Measurements from ENCODE around the gene PSMD1.

Gene PSMD1

GRCh38 chr2:231100990-231101389, 44.3 kb downstream of the PSMD1 start:
- CTCF ChIA-PET: interaction anchor here (0.7 to 2.3 kb wide), 2 partner anchors 14 to 92 kb away, joined by 3 to 9 read pairs; no protein-coding TSS in a partner anchor
- POLR2A ChIA-PET: no interaction called here
- DNase-seq (ENCODE audit: extremely low spot score): no peak
- no peak for TF ChIP-seq ZNF384 (IDR thresholded peaks at IDR 0.05)
- TF ChIP-seq BHLHE40 (IDR thresholded peaks at IDR 0.05; ENCODE audit: borderline replicate concordance): no peak
- no peak for TF ChIP-seq TARDBP (IDR thresholded peaks at IDR 0.05)
- TF ChIP-seq ELF4 (IDR thresholded peaks at IDR 0.05): no peak
- no peak for TF ChIP-seq CTBP1 (IDR thresholded peaks at IDR 0.05; ENCODE audit: borderline replicate concordance)
- TF ChIP-seq L3MBTL2 (conservative IDR thresholded peaks at IDR 0.05): no peak
- no peak for TF ChIP-seq NFRKB (IDR thresholded peaks at IDR 0.05)
- no peak for TF ChIP-seq FOXA1 (IDR thresholded peaks at IDR 0.05)
- TF ChIP-seq SP1 (IDR thresholded peaks at IDR 0.05): no peak
- TF ChIP-seq SUZ12 (IDR thresholded peaks at IDR 0.05): no peak
- no peak for TF ChIP-seq LEF1 (IDR thresholded peaks at IDR 0.05; ENCODE audit: borderline replicate concordance)
- no peak for TF ChIP-seq ARNT (IDR thresholded peaks at IDR 0.05)
- TF ChIP-seq FOXM1 (IDR thresholded peaks at IDR 0.05; ENCODE audit: borderline replicate concordance): no peak
- TF ChIP-seq PKNOX1 (IDR thresholded peaks at IDR 0.05): no peak
- TF ChIP-seq HDGF (IDR thresholded peaks at IDR 0.05; ENCODE audit: borderline replicate concordance): no peak

- TF ChIP-seq HDGF (IDR thresholded peaks at IDR 0.05; ENCODE audit: borderline replicate concordance) (no peak), FOXM1 (IDR thresholded peaks at IDR 0.05; ENCODE audit: borderline replicate concordance) (no peak), SP1 (IDR thresholded peaks at IDR 0.05) (no peak), SUZ12 (IDR thresholded peaks at IDR 0.05) (no peak), BHLHE40 (IDR thresholded peaks at IDR 0.05; ENCODE audit: borderline replicate concordance) (no peak), NFRKB (IDR thresholded peaks at IDR 0.05) (no peak), ARNT (IDR thresholded peaks at IDR 0.05) (no peak), FOXA1 (IDR thresholded peaks at IDR 0.05) (no peak), LEF1 (IDR thresholded peaks at IDR 0.05; ENCODE audit: borderline replicate concordance) (no peak), TARDBP (IDR thresholded peaks at IDR 0.05) (no peak), L3MBTL2 (conservative IDR thresholded peaks at IDR 0.05) (no peak), ELF4 (IDR thresholded peaks at IDR 0.05) (no peak)
- ChIA-PET POLR2A (interaction anchor here (0.8 to 1.1 kb wide), 2 partner anchors 95 to 350 kb away, joined by 3 read pairs; partner anchors contain the start of gene ARMC9), CTCF (interaction anchor here (0.9 to 2.3 kb wide), 2 partner anchors 26 to 90 kb away, joined by 3 to 9 read pairs; no protein-coding TSS in a partner anchor)
- no peak for DNase-seq (ENCODE audit: extremely low spot score)
Observed at GRCh38 chr2:231102772-231103171, 46.1 kb downstream of the PSMD1 start.

- POLR2A ChIA-PET: interaction anchor here (1.3 kb wide), 1 partner anchor 12 kb away, joined by 3 read pairs; no protein-coding TSS in a partner anchor
- CTCF ChIA-PET: interaction anchor here (0.8 to 1.3 kb wide), 7 partner anchors 26 to 348 kb away, joined by 3 to 6 read pairs (median 3); no protein-coding TSS in a partner anchor
- TF ChIP-seq PKNOX1 (IDR thresholded peaks at IDR 0.05) (no peak), ARNT (IDR thresholded peaks at IDR 0.05) (no peak), FOXK2 (IDR thresholded peaks at IDR 0.05) (no peak), NFRKB (IDR thresholded peaks at IDR 0.05) (no peak), TARDBP (IDR thresholded peaks at IDR 0.05) (no peak), L3MBTL2 (conservative IDR thresholded peaks at IDR 0.05) (no peak), LEF1 (IDR thresholded peaks at IDR 0.05; ENCODE audit: borderline replicate concordance) (no peak), ELF4 (IDR thresholded peaks at IDR 0.05) (no peak), SUZ12 (IDR thresholded peaks at IDR 0.05) (no peak), BHLHE40 (IDR thresholded peaks at IDR 0.05; ENCODE audit: borderline replicate concordance) (no peak), HDGF (IDR thresholded peaks at IDR 0.05; ENCODE audit: borderline replicate concordance) (no peak), FOXA1 (IDR thresholded peaks at IDR 0.05) (no peak), FOXM1 (IDR thresholded peaks at IDR 0.05; ENCODE audit: borderline replicate concordance) (no peak), ZNF384 (IDR thresholded peaks at IDR 0.05) (no peak), SP1 (IDR thresholded peaks at IDR 0.05) (no peak), CTBP1 (IDR thresholded peaks at IDR 0.05; ENCODE audit: borderline replicate concordance) (no peak)
- DNase-seq (ENCODE audit: extremely low spot score): peak; percentile 51
Observed at GRCh38 chr2:231104115-231104713, 47.5 kb downstream of the PSMD1 start.

GRCh38 chr2:231110551-231110950, 53.9 kb downstream of the PSMD1 start:
- TF ChIP-seq NFRKB (IDR thresholded peaks at IDR 0.05): no peak
- TF ChIP-seq SUZ12 (IDR thresholded peaks at IDR 0.05): no peak
- no peak for TF ChIP-seq TARDBP (IDR thresholded peaks at IDR 0.05)
- TF ChIP-seq SP1 (IDR thresholded peaks at IDR 0.05): no peak
- no peak for TF ChIP-seq FOXA1 (IDR thresholded peaks at IDR 0.05)
- no peak for TF ChIP-seq ZNF384 (IDR thresholded peaks at IDR 0.05)
- TF ChIP-seq ELF4 (IDR thresholded peaks at IDR 0.05): no peak
- no peak for TF ChIP-seq ARNT (IDR thresholded peaks at IDR 0.05)
- TF ChIP-seq BHLHE40 (IDR thresholded peaks at IDR 0.05; ENCODE audit: borderline replicate concordance): no peak
- TF ChIP-seq HDGF (IDR thresholded peaks at IDR 0.05; ENCODE audit: borderline replicate concordance): no peak
- TF ChIP-seq FOXK2 (IDR thresholded peaks at IDR 0.05): no peak
- TF ChIP-seq PKNOX1 (IDR thresholded peaks at IDR 0.05): no peak
- TF ChIP-seq LEF1 (IDR thresholded peaks at IDR 0.05; ENCODE audit: borderline replicate concordance): no peak
- TF ChIP-seq L3MBTL2 (conservative IDR thresholded peaks at IDR 0.05): no peak
- no peak for TF ChIP-seq FOXM1 (IDR thresholded peaks at IDR 0.05; ENCODE audit: borderline replicate concordance)
- ChIA-PET POLR2A (no interaction called here), CTCF (interaction anchor here (0.6 kb wide), 1 partner anchor 15 kb away, joined by 3 read pairs; the partner anchor contains the start of gene HTR2B)
- no peak for DNase-seq (ENCODE audit: extremely low spot score)

- CTCF ChIA-PET: no interaction called here
- POLR2A ChIA-PET: no interaction called here
- TF ChIP-seq CTBP1 (IDR thresholded peaks at IDR 0.05; ENCODE audit: borderline replicate concordance): no peak
- TF ChIP-seq TARDBP (IDR thresholded peaks at IDR 0.05): no peak
- TF ChIP-seq NFRKB (IDR thresholded peaks at IDR 0.05): no peak
- no peak for TF ChIP-seq HDGF (IDR thresholded peaks at IDR 0.05; ENCODE audit: borderline replicate concordance)
- no peak for TF ChIP-seq SUZ12 (IDR thresholded peaks at IDR 0.05)
- TF ChIP-seq FOXM1 (IDR thresholded peaks at IDR 0.05; ENCODE audit: borderline replicate concordance): no peak
- TF ChIP-seq FOXK2 (IDR thresholded peaks at IDR 0.05): no peak
- no peak for TF ChIP-seq FOXA1 (IDR thresholded peaks at IDR 0.05)
- TF ChIP-seq L3MBTL2 (conservative IDR thresholded peaks at IDR 0.05): no peak
- TF ChIP-seq SP1 (IDR thresholded peaks at IDR 0.05): no peak
- TF ChIP-seq BHLHE40 (IDR thresholded peaks at IDR 0.05; ENCODE audit: borderline replicate concordance): no peak
- no peak for TF ChIP-seq ARNT (IDR thresholded peaks at IDR 0.05)
- TF ChIP-seq LEF1 (IDR thresholded peaks at IDR 0.05; ENCODE audit: borderline replicate concordance): no peak
- TF ChIP-seq ZNF384 (IDR thresholded peaks at IDR 0.05): no peak
- no peak for TF ChIP-seq PKNOX1 (IDR thresholded peaks at IDR 0.05)
- TF ChIP-seq ELF4 (IDR thresholded peaks at IDR 0.05): no peak
- DNase-seq (ENCODE audit: extremely low spot score): no peak
Observed at GRCh38 chr2:231111987-231112386, 55.3 kb downstream of the PSMD1 start.

All from HEK293T (cell line).